Regular cardiac myocyte (primary cell): ENCODE measurements around the gene ITM2C. TPM values are rescaled to one million over a fixed set of nuclear protein-coding genes. Genes with fewer than 3 reads are reported as not detected.

Experiments
- total RNA-seq: library from RNA; depleted of rRNA; stranded (reverse); fragments of >200 nt; gene quantifications from 2 replicates; pipeline ENCODE4 v1.2.3, GENCODE V29; 2014

The ITM2C gene, protein sequence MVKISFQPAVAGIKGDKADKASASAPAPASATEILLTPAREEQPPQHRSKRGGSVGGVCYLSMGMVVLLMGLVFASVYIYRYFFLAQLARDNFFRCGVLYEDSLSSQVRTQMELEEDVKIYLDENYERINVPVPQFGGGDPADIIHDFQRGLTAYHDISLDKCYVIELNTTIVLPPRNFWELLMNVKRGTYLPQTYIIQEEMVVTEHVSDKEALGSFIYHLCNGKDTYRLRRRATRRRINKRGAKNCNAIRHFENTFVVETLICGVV
- total RNA-seq, result 37.0 and 118 TPM in 2 replicates

DNA sequence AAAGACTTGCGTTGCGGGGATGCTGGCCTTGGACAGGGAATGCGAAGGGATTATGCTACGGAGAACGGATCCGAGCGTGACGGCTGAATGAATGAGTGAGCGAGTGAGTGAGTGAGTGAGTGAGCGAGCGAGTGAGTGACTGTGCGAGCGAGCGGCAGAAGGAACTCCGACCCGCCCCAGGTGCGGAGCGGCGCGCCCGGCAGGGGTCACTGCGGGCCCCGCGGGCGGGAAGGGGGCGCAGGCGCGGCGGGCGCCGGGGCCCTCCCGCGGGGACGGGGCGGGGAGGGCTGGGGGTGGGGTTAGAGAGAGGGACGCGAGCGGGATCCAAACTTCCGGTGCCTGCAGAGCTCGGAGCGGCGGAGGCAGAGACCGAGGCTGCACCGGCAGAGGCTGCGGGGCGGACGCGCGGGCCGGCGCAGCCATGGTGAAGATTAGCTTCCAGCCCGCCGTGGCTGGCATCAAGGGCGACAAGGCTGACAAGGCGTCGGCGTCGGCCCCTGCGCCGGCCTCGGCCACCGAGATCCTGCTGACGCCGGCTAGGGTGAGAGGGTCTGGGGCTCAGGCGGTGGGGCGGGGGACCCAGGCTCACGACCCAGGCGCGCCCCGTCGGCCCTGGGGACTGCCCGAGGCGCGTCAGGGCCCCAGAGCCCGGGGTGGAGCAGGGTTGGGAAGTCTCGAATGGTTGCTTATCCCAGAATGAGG, at the start of gene ITM2C:
Gene ITM2C (plus strand): TSS at position 338 of the 702 bp plus-strand sequence. CDS start 84 bp downstream, at position 422.

DNA sequence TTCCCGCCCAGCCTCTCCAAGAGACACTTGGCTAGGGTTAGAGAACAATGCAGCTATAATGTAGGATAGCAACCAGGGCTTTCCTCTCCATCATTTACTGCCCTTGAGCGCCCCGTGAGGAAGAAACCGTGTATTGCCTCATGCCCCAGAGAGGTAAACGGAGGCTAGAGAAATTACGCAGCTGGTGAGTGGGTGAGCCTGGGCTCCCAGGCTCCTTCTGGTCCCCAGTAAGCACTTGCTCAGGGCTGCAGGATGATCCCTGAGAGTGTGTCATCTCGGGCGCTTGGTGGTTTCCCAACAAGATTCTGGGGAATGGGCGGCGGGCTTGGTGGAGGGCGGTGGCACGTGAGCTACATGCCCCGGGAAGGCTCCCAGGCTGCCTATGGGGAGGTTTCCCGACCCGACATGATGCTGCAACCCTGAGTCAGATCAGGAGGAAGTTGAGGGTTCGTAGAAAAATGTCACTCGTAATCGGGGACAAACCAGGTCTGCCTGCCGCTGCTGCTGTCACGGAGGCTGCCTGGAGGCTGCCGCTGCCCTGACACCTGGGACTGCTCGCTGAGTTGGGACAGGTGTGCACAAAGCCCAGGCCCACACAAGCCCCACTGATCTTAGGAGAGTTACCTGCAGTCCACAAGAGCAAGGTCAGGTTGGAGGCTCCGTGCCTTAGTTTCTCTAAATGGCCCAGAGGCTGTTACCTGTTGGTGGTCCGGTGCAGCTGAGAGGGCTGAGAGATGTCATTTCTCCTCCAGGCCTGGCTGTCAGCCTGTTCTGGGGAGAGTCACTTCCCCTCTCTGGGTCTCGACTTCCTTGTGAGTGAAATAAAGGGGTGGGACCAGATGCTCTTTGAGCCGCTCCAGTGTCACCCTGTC, 60.0 kb downstream of the ITM2C start, which contains the start of gene GPR55:
Gene GPR55 (minus strand): TSS at position 773 of the 872 bp plus-strand sequence. CDS start 14,280 bp downstream, outside the sequence.

Other genes starting within 250 kb of the ITM2C start
- gene CAB39, start 152.1 kb upstream of the ITM2C start, total RNA-seq, result 68.1 and 75.5 TPM in 2 replicates
- gene GPR55, start 60.3 kb downstream of the ITM2C start, total RNA-seq, result not detected in 2 replicates
- gene SPATA3, start 131.2 kb downstream of the ITM2C start, total RNA-seq, result not detected in 2 replicates
- gene C2orf72, start 172.6 kb downstream of the ITM2C start, total RNA-seq, result 0.38 and 5.1 TPM in 2 replicates
- gene PSMD1, start 191.9 kb downstream of the ITM2C start, total RNA-seq, result 120 and 187 TPM in 2 replicates